ENCODE data around the gene GJD3.

GJD3 gene

GRCh38 chr17:40320756-40321523, 43.6 kb downstream of the GJD3 start:
- peak; percentile 41 for DNase-seq

- DNase-seq, result peak; percentile 79
Observed at GRCh38 chr17:40319651-40320540, 44.6 kb downstream of the GJD3 start.

- DNase-seq, result peak; percentile 27
Observed at GRCh38 chr17:40318830-40319391, 45.6 kb downstream of the GJD3 start.

GRCh38 chr17:40317880-40318829, 46.4 kb downstream of the GJD3 start:
- DNase-seq, result peak; percentile 96

- peak; percentile 60 for DNase-seq
Observed at GRCh38 chr17:40317345-40317873, 47.1 kb downstream of the GJD3 start.

GRCh38 chr17:40316571-40317344, 47.8 kb downstream of the GJD3 start:
- no peak for DNase-seq

- peak; percentile 26 for DNase-seq
Observed at GRCh38 chr17:40315678-40316570, 48.6 kb downstream of the GJD3 start.

GRCh38 chr17:40315206-40315605, 49.3 kb downstream of the GJD3 start:
- no peak for DNase-seq

- peak; percentile 91 for DNase-seq
Observed at GRCh38 chr17:40314584-40314956, 50.0 kb downstream of the GJD3 start.

- DNase-seq, result no peak
Observed at GRCh38 chr17:40313668-40314583, 50.6 kb downstream of the GJD3 start.

All from activated CD4-positive, alpha-beta T cell treated with anti-CD3 and anti-CD28 coated beads, Interleukin-10, Interleukin-2, amounts not matched to agents 100 ng/mL and 50 ng/mL, durations not matched to agents 16 hours and 8 hours (primary cell).